GM21367 (cell line): ENCODE measurements around the gene APOLD1.
"Not testable (repeated sequence)": the region's sequence is repeated elsewhere in the genome, so short reads cannot be mapped to it uniquely, and the experiment has no call there.

ENCODE experiments used
- ATAC-seq: cut with Tn5 transposase; IDR thresholded peaks from one replicate; pipeline ENCODE4 v1.9.1; 2021; ENCODE audit not compliant: unreplicated experiment

The APOLD1 gene

GRCh38 chr12:12839003-12839395, 53.5 kb downstream of the APOLD1 start:
- no peak for ATAC-seq

- ATAC-seq, result not testable (repeated sequence)
Observed at GRCh38 chr12:12839439-12839838, 54.0 kb downstream of the APOLD1 start.

- no peak for ATAC-seq
Observed at GRCh38 chr12:12839873-12840579, 54.6 kb downstream of the APOLD1 start.

GRCh38 chr12:12840580-12840899, 55.1 kb downstream of the APOLD1 start:
- ATAC-seq, result no peak
